Measurements from ENCODE around the gene SH3RF2.

The SH3RF2 gene

GRCh38 chr5:146026307-146027010 is 90.1 kb downstream of the SH3RF2 start:
- H2AFZ ChIP-seq (ENCODE audit: low read depth, low read length): no peak overlapping the region
- ATAC-seq (ENCODE audit: insufficient read depth, low read depth) (no peak), DNase-seq (no peak)
- H3K79me2 ChIP-seq (ENCODE audit: insufficient read depth, low read length): no peaks in the 10 kb centered on the region
- H4K20me1 ChIP-seq (ENCODE audit: insufficient read depth, low read length): no peaks in the 10 kb centered on the region
- H3K4me3 ChIP-seq (ENCODE audit: low read depth in 1 of 2, low read length in 2 of 2): no peak overlapping the region
- TF ChIP-seq, protein P1, sequence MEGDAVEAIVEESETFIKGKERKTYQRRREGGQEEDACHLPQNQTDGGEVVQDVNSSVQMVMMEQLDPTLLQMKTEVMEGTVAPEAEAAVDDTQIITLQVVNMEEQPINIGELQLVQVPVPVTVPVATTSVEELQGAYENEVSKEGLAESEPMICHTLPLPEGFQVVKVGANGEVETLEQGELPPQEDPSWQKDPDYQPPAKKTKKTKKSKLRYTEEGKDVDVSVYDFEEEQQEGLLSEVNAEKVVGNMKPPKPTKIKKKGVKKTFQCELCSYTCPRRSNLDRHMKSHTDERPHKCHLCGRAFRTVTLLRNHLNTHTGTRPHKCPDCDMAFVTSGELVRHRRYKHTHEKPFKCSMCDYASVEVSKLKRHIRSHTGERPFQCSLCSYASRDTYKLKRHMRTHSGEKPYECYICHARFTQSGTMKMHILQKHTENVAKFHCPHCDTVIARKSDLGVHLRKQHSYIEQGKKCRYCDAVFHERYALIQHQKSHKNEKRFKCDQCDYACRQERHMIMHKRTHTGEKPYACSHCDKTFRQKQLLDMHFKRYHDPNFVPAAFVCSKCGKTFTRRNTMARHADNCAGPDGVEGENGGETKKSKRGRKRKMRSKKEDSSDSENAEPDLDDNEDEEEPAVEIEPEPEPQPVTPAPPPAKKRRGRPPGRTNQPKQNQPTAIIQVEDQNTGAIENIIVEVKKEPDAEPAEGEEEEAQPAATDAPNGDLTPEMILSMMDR (IDR thresholded peaks at IDR 0.05; ENCODE audit: borderline replicate concordance, extremely low read depth, low read length, poor library complexity, severe bottlenecking): no peak
- TF ChIP-seq EZH2 (IDR thresholded peaks at IDR 0.05; ENCODE audit: borderline replicate concordance, low read depth, low read length, severe bottlenecking): no peak
- no peak overlapping the region for H3K27ac ChIP-seq (ENCODE audit: low read length)
- H3K4me2 ChIP-seq (ENCODE audit: insufficient read depth, low read length): no peak overlapping the region
- no peaks in the 10 kb centered on the region for H3K27me3 ChIP-seq (ENCODE audit: insufficient read depth, low read length, poor library complexity)
- H3K36me3 ChIP-seq (ENCODE audit: insufficient read depth, low read length): no peaks in the 10 kb centered on the region
- no peaks in the 10 kb centered on the region for H3K4me1 ChIP-seq (ENCODE audit: insufficient read depth, low read length)
- no peak overlapping the region for H3K9ac ChIP-seq (ENCODE audit: low read depth, low read length)
- H3K9me3 ChIP-seq (ENCODE audit: insufficient read depth, low read length, severe bottlenecking): no peaks in the 10 kb centered on the region

- Histone ChIP-seq H4K20me1 (ENCODE audit: insufficient read depth, low read length) (no peaks in the 10 kb centered on the region), H3K9me3 (ENCODE audit: insufficient read depth, low read length, severe bottlenecking) (no peaks in the 10 kb centered on the region), H3K27ac (ENCODE audit: low read length) (no peak overlapping the region), H3K27me3 (ENCODE audit: insufficient read depth, low read length, poor library complexity) (no peaks in the 10 kb centered on the region), H3K36me3 (ENCODE audit: insufficient read depth, low read length) (no peaks in the 10 kb centered on the region), H3K4me2 (ENCODE audit: insufficient read depth, low read length) (no peak overlapping the region), H3K4me3 (ENCODE audit: low read depth in 1 of 2, low read length in 2 of 2) (no peak overlapping the region), H3K9ac (ENCODE audit: low read depth, low read length) (no peak overlapping the region), H2AFZ (ENCODE audit: low read depth, low read length) (no peak overlapping the region), H3K4me1 (ENCODE audit: insufficient read depth, low read length) (no peaks in the 10 kb centered on the region), H3K79me2 (ENCODE audit: insufficient read depth, low read length) (no peaks in the 10 kb centered on the region)
- ATAC-seq (ENCODE audit: insufficient read depth, low read depth): no peak
- DNase-seq: no peak
- TF ChIP-seq, protein P1 (IDR thresholded peaks at IDR 0.05; ENCODE audit: borderline replicate concordance, extremely low read depth, low read length, poor library complexity, severe bottlenecking): no peak
Observed at GRCh38 chr5:146027751-146028150, 91.4 kb downstream of the SH3RF2 start.

- no peaks in the 10 kb centered on the region for H3K79me2 ChIP-seq (ENCODE audit: insufficient read depth, low read length)
- H3K4me2 ChIP-seq (ENCODE audit: insufficient read depth, low read length): no peak overlapping the region
- H4K20me1 ChIP-seq (ENCODE audit: insufficient read depth, low read length): no peaks in the 10 kb centered on the region
- no peak overlapping the region for H3K4me3 ChIP-seq (ENCODE audit: low read depth in 1 of 2, low read length in 2 of 2)
- no peak for ATAC-seq (ENCODE audit: insufficient read depth, low read depth)
- no peaks in the 10 kb centered on the region for H3K27me3 ChIP-seq (ENCODE audit: insufficient read depth, low read length, poor library complexity)
- H2AFZ ChIP-seq (ENCODE audit: low read depth, low read length): no peak overlapping the region
- no peaks in the 10 kb centered on the region for H3K9me3 ChIP-seq (ENCODE audit: insufficient read depth, low read length, severe bottlenecking)
- TF ChIP-seq EZH2 (IDR thresholded peaks at IDR 0.05; ENCODE audit: borderline replicate concordance, low read depth, low read length, severe bottlenecking): no peak
- TF ChIP-seq, protein P1 (IDR thresholded peaks at IDR 0.05; ENCODE audit: borderline replicate concordance, extremely low read depth, low read length, poor library complexity, severe bottlenecking): no peak
- H3K4me1 ChIP-seq (ENCODE audit: insufficient read depth, low read length): no peaks in the 10 kb centered on the region
- H3K9ac ChIP-seq (ENCODE audit: low read depth, low read length): no peak overlapping the region
- DNase-seq: no peak
- H3K36me3 ChIP-seq (ENCODE audit: insufficient read depth, low read length): no peaks in the 10 kb centered on the region
- H3K27ac ChIP-seq (ENCODE audit: low read length): no peak overlapping the region
Observed at GRCh38 chr5:146032911-146033310, 96.5 kb downstream of the SH3RF2 start.

All from DND-41 (cell line).